ENCODE measurements around the gene RAB40B.
A peak's percentile ranks its signal among the peaks of the same experiment; 100 is the strongest.
"Not testable (repeated sequence)": the region's sequence is repeated elsewhere in the genome, so short reads cannot be mapped to it uniquely, and the experiment has no call there.

RAB40B gene

GRCh38 chr17:82657926-82658325 is 40.6 kb downstream of the RAB40B start:
- no peak for ATAC-seq (ENCODE audit: low read depth)
- no peak for TF ChIP-seq CTCF (IDR thresholded peaks at IDR 0.05; ENCODE audit: poor library complexity, severe bottlenecking)
- H3K4me3 ChIP-seq (ENCODE audit: severe bottlenecking), result no peak overlapping the region
- H3K4me1 ChIP-seq (ENCODE audit: insufficient read depth, poor library complexity, severe bottlenecking), result no peaks in the 10 kb centered on the region
- no peaks in the 10 kb centered on the region for H3K36me3 ChIP-seq (ENCODE audit: low read depth)
- no peaks in the 10 kb centered on the region for H3K9me3 ChIP-seq (ENCODE audit: severe bottlenecking)
- peak; percentile 66 for DNase-seq (ENCODE audit: low spot score)
- no peaks in the 10 kb centered on the region for H3K27me3 ChIP-seq (ENCODE audit: insufficient read depth, poor library complexity, severe bottlenecking)
- H3K27ac ChIP-seq (ENCODE audit: poor library complexity, severe bottlenecking), result no peak overlapping the region

- no peaks in the 10 kb centered on the region for H3K9me3 ChIP-seq (ENCODE audit: severe bottlenecking)
- DNase-seq (ENCODE audit: low spot score) (no peak), ATAC-seq (ENCODE audit: low read depth) (no peak)
- H3K36me3 ChIP-seq (ENCODE audit: low read depth), result no peaks in the 10 kb centered on the region
- no peak overlapping the region for H3K4me3 ChIP-seq (ENCODE audit: severe bottlenecking)
- TF ChIP-seq CTCF (IDR thresholded peaks at IDR 0.05; ENCODE audit: poor library complexity, severe bottlenecking), result no peak
- no peaks in the 10 kb centered on the region for H3K27me3 ChIP-seq (ENCODE audit: insufficient read depth, poor library complexity, severe bottlenecking)
- H3K27ac ChIP-seq (ENCODE audit: poor library complexity, severe bottlenecking), result no peak overlapping the region
- H3K4me1 ChIP-seq (ENCODE audit: insufficient read depth, poor library complexity, severe bottlenecking), result no peaks in the 10 kb centered on the region
Observed at GRCh38 chr17:82656266-82656665, 42.2 kb downstream of the RAB40B start.

GRCh38 chr17:82655523-82655922 is 43.0 kb downstream of the RAB40B start:
- DNase-seq (ENCODE audit: low spot score) (no peak), ATAC-seq (ENCODE audit: low read depth) (no peak)
- Histone ChIP-seq H3K4me3 (ENCODE audit: severe bottlenecking) (no peak overlapping the region), H3K27ac (ENCODE audit: poor library complexity, severe bottlenecking) (no peak overlapping the region), H3K9me3 (ENCODE audit: severe bottlenecking) (no peaks in the 10 kb centered on the region), H3K36me3 (ENCODE audit: low read depth) (no peaks in the 10 kb centered on the region), H3K4me1 (ENCODE audit: insufficient read depth, poor library complexity, severe bottlenecking) (no peaks in the 10 kb centered on the region), H3K27me3 (ENCODE audit: insufficient read depth, poor library complexity, severe bottlenecking) (no peaks in the 10 kb centered on the region)
- no peak for TF ChIP-seq CTCF (IDR thresholded peaks at IDR 0.05; ENCODE audit: poor library complexity, severe bottlenecking)

- ATAC-seq (ENCODE audit: low read depth) (no peak), DNase-seq (ENCODE audit: low spot score) (no peak)
- Histone ChIP-seq H3K9me3 (ENCODE audit: severe bottlenecking) (no peaks in the 10 kb centered on the region), H3K27me3 (ENCODE audit: insufficient read depth, poor library complexity, severe bottlenecking) (no peaks in the 10 kb centered on the region), H3K27ac (ENCODE audit: poor library complexity, severe bottlenecking) (no peak overlapping the region), H3K36me3 (ENCODE audit: low read depth) (no peaks in the 10 kb centered on the region), H3K4me3 (ENCODE audit: severe bottlenecking) (no peak overlapping the region), H3K4me1 (ENCODE audit: insufficient read depth, poor library complexity, severe bottlenecking) (no peaks in the 10 kb centered on the region)
- TF ChIP-seq CTCF (IDR thresholded peaks at IDR 0.05; ENCODE audit: poor library complexity, severe bottlenecking), result no peak
Observed at GRCh38 chr17:82655038-82655479, 43.4 kb downstream of the RAB40B start.

GRCh38 chr17:82654611-82655010 is 43.9 kb downstream of the RAB40B start:
- H3K27ac ChIP-seq (ENCODE audit: poor library complexity, severe bottlenecking); H3K4me3 ChIP-seq (ENCODE audit: severe bottlenecking); H3K9me3 ChIP-seq (ENCODE audit: severe bottlenecking); DNase-seq (ENCODE audit: low spot score); H3K36me3 ChIP-seq (ENCODE audit: low read depth); H3K27me3 ChIP-seq (ENCODE audit: insufficient read depth, poor library complexity, severe bottlenecking); H3K4me1 ChIP-seq (ENCODE audit: insufficient read depth, poor library complexity, severe bottlenecking); ATAC-seq (ENCODE audit: low read depth): not testable (repeated sequence)

All from RWPE2 (cell line).